Stimulated activated CD4-positive, alpha-beta T cell treated with anti-CD3 and anti-CD28 coated beads, Interleukin-2, amount 100 ng/mL, for 24 hours (primary cell): ENCODE data around the gene TAF3.

Source experiments
- DNase-seq, 2 donors: peaks; one replicate each; pipeline ENCODE4 v3.0.0-alpha.2; 2020

TAF3 gene

GRCh38 chr10:8060704-8061121 lies 242.4 kb downstream of the TAF3 start:
- DNase-seq, result no peak

- DNase-seq, result peak in 1 of 2 donors; percentile 57
These were observed 243.2 kb downstream of the TAF3 start for GRCh38 chr10:8061274-8062211.

GRCh38 chr10:8063128-8063908 lies 245.0 kb downstream of the TAF3 start:
- DNase-seq, result no peak

- no peak for DNase-seq
These were observed 245.6 kb downstream of the TAF3 start for GRCh38 chr10:8063935-8064334.

- no peak for DNase-seq
These were observed 246.1 kb downstream of the TAF3 start for GRCh38 chr10:8064436-8064835.

GRCh38 chr10:8065651-8066050 lies 247.3 kb downstream of the TAF3 start:
- DNase-seq, result no peak

- DNase-seq, result no peak
These were observed 247.8 kb downstream of the TAF3 start for GRCh38 chr10:8066124-8066523.
